ENCODE data around the gene ABHD15.

Gene ABHD15

DNA sequence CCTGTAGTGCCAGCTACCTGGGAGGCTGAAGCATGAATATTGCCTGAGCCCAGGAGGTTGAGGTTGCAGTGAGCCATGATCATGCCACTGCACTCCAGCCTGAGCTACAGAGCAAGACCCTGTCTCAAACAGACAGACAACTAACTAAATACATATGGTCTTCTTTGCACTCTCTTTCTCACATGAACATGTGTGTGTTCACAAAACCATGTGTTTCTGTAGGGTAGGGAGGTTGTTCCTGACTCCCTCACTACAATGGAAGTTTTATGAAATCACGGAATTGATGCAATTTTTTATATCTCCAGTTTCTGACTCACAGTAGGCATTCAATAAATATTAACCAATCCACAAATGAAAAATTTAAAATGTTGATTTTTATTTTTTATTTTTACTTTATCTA lies 48.5 kb downstream of the ABHD15 start:
- DNase-seq (ENCODE audit: low read depth): no peak

DNA sequence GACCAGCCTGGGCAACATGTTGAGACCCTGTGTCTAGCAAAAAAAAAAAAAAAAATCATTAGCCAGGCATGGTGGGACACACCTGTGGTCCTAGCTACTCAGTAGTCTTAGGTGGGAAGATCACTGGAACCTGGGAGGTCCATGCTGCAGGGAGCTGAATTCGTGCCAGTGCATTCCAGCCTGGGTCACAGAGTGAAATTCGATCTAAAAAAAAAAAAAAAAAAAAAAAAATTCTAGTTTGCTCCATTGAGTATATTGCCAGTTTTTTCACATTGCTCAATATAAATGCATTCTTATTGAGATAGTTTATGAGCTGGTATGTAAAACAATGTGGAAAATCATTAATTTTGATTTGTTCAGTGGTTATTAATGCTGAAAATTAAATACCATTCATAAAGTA lies 52.0 kb downstream of the ABHD15 start:
- DNase-seq (ENCODE audit: low read depth): no peak

DNA sequence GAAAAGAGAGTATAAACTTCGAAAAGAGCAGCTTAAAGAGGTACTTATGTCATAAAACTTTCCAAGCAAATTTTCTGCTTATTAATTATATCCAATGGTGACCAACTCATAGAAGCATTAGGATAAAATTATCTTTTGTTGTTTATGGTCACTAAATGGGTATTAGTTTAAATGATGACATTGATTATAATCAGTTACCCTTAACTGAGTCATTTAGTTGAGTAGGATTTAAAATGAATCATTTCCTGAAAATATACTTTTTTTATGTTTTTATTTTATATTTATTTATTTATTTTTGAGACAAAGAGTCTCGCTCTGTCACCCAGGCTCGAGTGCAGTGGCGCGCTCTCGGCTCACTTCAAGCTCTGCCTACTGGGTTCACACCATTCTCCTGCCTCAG lies 55.9 kb downstream of the ABHD15 start:
- DNase-seq (ENCODE audit: low read depth): no peak

Measured in non-pigmented ciliary epithelial cell (primary cell).